ENCODE measurements around the gene C15orf62. TPM values are rescaled to one million over a fixed set of nuclear protein-coding genes. Genes with fewer than 3 reads are reported as not detected.

The C15orf62 gene
- total RNA-seq, 1 donor from 2014 or later = 1.4 TPM

GRCh38 chr15:40771242-40771641 lies 1.5 kb downstream of the C15orf62 start:
- peaks cover 5% of the 10 kb centered on the region for H3K36me3 ChIP-seq (ENCODE audit: control insufficient read depth, insufficient read depth, low read length)
- no peak for TF ChIP-seq CTCF (IDR thresholded peaks at IDR 0.05; ENCODE audit: insufficient read depth, low read length, poor library complexity, severe bottlenecking)
- H3K27me3 ChIP-seq (ENCODE audit: control insufficient read depth, insufficient read depth, low read length) = no peaks in the 10 kb centered on the region
- no peak overlapping the region for H3K4me3 ChIP-seq (ENCODE audit: low read depth, low read length)
- no peak for DNase-seq (ENCODE audit: low read depth)

- Histone ChIP-seq H3K4me3 (ENCODE audit: low read depth, low read length) (no peak overlapping the region), H3K27me3 (ENCODE audit: control insufficient read depth, insufficient read depth, low read length) (no peaks in the 10 kb centered on the region), H3K36me3 (ENCODE audit: control insufficient read depth, insufficient read depth, low read length) (peaks cover 5% of the 10 kb centered on the region)
- TF ChIP-seq CTCF (IDR thresholded peaks at IDR 0.05; ENCODE audit: insufficient read depth, low read length, poor library complexity, severe bottlenecking) = no peak
- DNase-seq (ENCODE audit: low read depth) = no peak
These were observed 2.2 kb downstream of the C15orf62 start for GRCh38 chr15:40772014-40772413.

GRCh38 chr15:40773496-40773895 lies 3.7 kb downstream of the C15orf62 start:
- Histone ChIP-seq H3K4me3 (ENCODE audit: low read depth, low read length) (no peak overlapping the region), H3K36me3 (ENCODE audit: control insufficient read depth, insufficient read depth, low read length) (peaks cover 5% of the 10 kb centered on the region), H3K27me3 (ENCODE audit: control insufficient read depth, insufficient read depth, low read length) (no peaks in the 10 kb centered on the region)
- no peak for DNase-seq (ENCODE audit: low read depth)
- no peak for TF ChIP-seq CTCF (IDR thresholded peaks at IDR 0.05; ENCODE audit: insufficient read depth, low read length, poor library complexity, severe bottlenecking)

GRCh38 chr15:40773902-40774301 lies 4.1 kb downstream of the C15orf62 start:
- no peak for DNase-seq (ENCODE audit: low read depth)
- Histone ChIP-seq H3K36me3 (ENCODE audit: control insufficient read depth, insufficient read depth, low read length) (peaks cover 5% of the 10 kb centered on the region), H3K27me3 (ENCODE audit: control insufficient read depth, insufficient read depth, low read length) (no peaks in the 10 kb centered on the region), H3K4me3 (ENCODE audit: low read depth, low read length) (no peak overlapping the region)
- no peak for TF ChIP-seq CTCF (IDR thresholded peaks at IDR 0.05; ENCODE audit: insufficient read depth, low read length, poor library complexity, severe bottlenecking)

- TF ChIP-seq CTCF (IDR thresholded peaks at IDR 0.05; ENCODE audit: insufficient read depth, low read length, poor library complexity, severe bottlenecking) = no peak
- Histone ChIP-seq H3K36me3 (ENCODE audit: control insufficient read depth, insufficient read depth, low read length) (peaks cover 9% of the 10 kb centered on the region), H3K4me3 (ENCODE audit: low read depth, low read length) (no peak overlapping the region), H3K27me3 (ENCODE audit: control insufficient read depth, insufficient read depth, low read length) (no peaks in the 10 kb centered on the region)
- no peak for DNase-seq (ENCODE audit: low read depth)
These were observed 5.2 kb downstream of the C15orf62 start for GRCh38 chr15:40775007-40775406.

GRCh38 chr15:40775740-40776536 lies 6.2 kb downstream of the C15orf62 start:
- Histone ChIP-seq H3K36me3 (ENCODE audit: control insufficient read depth, insufficient read depth, low read length) (peaks cover 9% of the 10 kb centered on the region), H3K27me3 (ENCODE audit: control insufficient read depth, insufficient read depth, low read length) (no peaks in the 10 kb centered on the region), H3K4me3 (ENCODE audit: low read depth, low read length) (no peak overlapping the region)
- no peak for TF ChIP-seq CTCF (IDR thresholded peaks at IDR 0.05; ENCODE audit: insufficient read depth, low read length, poor library complexity, severe bottlenecking)
- DNase-seq (ENCODE audit: low read depth) = no peak

All from kidney epithelial cell (primary cell).